NCI-H2196 treated with DMSO at 0.1 percent for 48 hours (cell line): Measurements from ENCODE around the gene ITPR1.

Source experiments
- DNase-seq: peaks from one replicate; lab custom pipeline; 2025; ENCODE audit not compliant: unreplicated experiment; lab: John Stamatoyannopoulos, UW

Gene ITPR1

DNA sequence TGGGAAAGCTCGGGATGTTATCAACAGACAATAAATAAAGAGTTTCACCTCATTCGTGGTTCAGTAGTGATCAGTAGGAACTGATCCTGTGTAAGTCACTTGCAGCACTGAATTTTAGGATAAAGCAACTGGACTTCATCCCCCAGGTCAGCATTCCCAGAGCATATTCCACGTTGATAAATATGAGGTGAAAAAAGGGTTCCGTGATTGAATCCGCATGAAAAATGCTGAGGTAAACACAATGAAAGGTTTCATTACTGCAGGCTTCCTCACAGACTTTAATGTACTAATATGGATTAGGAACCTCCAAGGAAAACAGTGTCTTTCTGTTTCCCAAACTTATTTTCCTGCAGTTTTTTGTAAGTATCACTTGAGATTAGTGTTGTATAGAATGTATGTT lies 308.7 kb downstream of the ITPR1 start:
- no peak for DNase-seq

- no peak for DNase-seq
These were observed 309.8 kb downstream of the ITPR1 start for GRCh38 chr3:4802903-4803302.

DNA sequence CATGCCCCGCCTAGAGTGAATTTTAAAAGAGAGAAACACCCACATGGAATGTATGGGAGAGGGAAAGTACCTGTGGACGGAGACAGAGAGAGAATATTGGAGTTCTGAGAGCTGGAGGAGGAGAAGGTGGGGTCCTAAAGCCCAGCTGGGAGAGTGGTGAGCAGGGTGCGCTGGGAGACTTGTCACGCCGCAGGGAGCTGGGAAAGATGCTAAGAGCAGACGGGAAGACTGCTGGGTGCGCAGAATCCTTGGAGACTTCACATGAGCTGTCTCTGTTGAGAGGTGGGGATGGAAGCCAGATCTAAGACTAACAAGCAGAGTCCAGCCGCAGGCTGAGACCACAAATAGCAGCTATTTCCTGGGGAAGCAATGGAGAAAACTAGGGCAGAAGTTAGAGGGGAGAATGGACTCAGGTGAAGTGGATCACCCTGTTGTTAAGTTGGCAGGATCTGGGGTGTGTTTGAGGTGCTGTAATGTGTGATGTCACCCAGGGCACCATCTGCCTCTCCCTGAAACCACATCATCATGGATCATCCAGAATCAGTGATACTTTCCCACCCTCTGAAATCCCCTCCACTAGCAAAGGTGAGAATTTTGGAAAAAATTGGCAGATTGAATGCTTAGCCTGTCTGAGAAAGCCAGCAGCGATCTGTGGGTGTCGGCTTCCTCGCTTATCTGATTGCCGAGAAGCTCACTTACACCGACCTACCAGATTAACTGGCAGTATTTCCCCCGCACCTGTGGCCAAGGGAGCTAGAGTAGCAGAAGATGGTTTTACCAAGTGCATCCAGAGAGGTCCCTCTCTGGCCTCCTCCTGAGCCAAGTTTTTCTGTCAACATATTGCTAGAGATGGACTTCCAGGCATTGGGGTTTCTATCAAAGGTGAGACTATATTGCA lies 311.3 kb downstream of the ITPR1 start:
- no peak for DNase-seq

GRCh38 chr3:4805662-4806061 lies 312.5 kb downstream of the ITPR1 start:
- DNase-seq = no peak

DNA sequence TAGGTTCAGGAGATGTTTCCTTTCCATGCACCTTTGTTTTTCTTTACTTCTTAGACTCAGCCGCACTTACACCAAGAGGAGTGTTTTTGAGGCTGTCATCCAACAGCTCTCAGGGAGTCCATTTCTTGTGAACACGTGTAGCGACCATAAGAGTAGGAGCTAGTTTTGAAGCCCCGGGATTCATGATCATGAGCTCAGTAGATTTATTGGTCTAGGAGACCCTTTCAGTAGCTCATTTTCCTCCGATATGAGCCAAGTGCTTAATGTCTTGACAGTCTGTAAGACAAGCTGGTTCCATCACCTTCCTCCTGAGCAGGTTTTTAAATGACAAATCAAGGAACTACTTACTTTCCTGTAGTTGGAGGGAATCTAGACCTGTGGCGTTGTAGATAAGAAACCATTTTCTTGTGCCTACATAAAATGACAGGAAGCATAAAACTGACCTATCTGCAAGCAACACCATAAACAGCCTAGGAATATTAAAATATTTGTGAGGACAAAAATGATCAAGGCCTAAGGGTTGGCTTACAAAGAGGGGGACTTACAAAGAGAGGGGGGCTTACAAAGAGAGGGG lies 313.5 kb downstream of the ITPR1 start:
- DNase-seq = no peak

GRCh38 chr3:4807381-4808280 lies 314.5 kb downstream of the ITPR1 start:
- no peak for DNase-seq

DNA sequence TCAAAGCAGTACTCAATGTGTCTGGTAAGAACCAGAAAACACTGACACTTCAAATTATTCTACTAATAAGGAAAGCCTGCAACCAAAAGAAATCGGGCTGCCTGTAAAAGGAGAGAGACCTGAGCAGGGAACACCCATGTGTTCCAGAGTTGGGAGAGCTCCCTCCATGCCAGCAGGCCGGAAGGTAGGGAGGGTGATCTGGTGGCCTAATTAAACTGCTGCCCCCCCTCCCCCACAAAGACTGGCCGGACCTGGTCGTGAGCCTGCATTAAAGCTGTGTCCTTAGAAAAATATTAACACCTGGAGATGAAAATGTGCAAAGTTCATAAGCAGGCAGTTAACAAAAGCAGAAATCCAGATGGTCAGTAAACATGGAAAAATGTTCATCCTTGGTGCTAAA lies 315.5 kb downstream of the ITPR1 start:
- no peak for DNase-seq

DNA sequence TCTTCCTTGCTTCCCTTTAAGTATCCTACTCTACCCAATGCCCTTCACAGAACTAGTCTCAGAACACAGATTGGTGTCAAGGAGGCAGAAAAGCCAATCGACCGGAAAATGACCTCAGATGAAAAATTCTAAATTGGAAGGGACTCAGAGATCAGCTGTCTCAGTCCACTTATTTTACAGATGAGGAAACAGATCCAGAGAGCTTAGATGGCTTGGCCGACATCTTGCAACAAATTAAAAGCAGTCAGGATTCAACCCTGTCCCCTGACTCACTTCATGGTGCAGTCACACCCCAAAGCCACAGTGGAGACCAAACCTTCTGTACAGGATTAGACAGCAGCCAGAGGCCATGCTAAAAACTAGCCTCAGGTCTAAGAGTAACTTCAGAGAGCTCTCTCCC lies 316.8 kb downstream of the ITPR1 start:
- no peak for DNase-seq

- no peak for DNase-seq
These were observed 319.4 kb downstream of the ITPR1 start for GRCh38 chr3:4812591-4812990.

DNA sequence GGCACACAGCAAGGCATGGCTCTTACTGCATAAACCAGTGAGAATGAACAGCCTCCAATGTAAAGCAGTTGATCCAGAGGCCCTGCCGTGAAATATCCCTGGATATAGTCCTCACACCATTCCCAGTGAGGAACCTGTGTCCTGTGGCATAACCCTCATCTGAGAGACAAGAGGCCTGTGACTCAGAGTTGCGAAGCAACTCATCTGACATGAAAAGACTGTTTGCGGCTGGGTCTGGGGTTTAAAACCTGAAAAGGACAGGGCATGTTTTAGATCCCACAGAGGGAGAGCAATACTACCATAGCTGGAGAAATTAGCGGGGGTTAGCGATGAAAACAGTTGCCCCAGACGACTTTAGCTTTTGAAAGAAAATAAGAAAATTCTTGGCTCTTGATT lies 320.8 kb downstream of the ITPR1 start:
- no peak for DNase-seq

DNA sequence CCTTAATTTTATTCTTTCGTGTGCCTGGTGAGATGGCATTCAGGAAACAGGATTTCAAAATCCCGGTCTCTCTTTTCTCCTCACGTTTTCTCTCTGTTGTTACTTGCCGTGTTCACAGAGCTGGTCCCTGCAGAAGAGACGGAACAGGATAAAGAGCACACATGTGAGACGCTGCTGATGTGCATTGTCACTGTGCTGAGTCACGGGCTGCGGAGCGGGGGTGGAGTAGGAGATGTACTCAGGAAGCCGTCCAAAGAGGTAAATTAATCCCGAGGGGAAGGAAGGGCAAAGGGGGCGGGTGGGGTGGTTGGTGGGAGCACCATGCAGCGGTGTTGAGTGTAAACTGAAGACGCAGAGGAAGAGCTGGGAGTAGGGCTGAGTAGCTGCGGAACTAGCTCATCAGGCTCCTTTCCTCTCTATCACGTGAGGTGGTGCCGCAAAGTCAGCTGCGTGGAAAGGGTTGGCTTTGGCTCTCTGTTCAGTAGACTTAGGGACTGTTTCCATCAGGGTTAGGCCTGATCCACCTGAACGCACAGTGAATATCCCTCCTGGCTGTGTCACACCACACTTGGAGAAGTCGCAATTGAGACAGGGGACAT lies 321.3 kb downstream of the ITPR1 start:
- DNase-seq = no peak

DNA sequence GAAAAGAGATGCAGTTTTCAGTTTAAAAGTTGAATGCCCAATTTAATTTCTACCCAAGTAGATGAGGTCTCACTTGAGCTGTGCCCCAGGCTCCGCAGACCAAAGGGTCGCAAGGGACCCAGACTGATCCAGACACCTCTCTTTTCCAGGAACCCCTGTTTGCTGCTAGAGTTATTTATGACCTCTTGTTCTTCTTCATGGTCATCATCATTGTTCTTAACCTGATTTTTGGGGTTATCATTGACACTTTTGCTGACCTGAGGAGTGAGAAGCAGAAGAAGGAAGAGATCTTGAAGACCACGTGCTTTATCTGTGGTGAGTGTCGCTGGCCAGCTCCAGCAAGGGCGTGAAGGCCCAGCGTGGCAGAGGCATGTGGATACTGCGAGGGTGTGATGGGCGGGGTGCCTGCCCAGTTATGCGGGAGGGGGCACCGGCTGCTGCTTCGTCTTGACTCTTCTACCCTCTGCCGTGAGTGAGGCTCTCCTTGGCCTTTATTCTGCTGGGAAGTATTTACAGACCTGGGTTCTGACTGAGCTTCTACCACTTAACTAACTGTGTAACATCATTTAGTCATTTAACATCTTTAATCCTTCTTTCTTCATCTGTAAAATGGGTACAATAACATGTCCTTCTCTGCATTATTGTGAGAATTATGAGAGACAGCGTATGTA lies 321.9 kb downstream of the ITPR1 start:
- no peak for DNase-seq

- no peak for DNase-seq
These were observed 323.2 kb downstream of the ITPR1 start for GRCh38 chr3:4816306-4816705.

DNA sequence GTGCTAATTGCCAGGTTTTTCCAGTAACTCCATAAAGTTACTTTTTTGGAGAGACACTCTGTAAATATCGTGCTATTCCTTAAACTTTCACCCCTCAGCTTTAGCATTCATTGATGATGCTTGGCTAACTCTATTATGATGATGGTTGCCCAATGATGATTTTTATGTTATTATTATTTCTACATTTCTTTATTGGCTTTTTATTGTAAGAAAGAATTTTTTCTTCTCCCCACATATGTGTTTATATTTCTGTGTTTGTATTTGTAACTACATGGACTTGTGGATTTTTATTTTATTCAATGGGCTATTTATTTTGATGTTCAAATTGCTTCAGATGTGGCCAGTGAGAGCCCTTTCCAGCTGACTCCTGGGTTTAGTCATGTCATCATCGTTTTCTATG lies 323.6 kb downstream of the ITPR1 start:
- DNase-seq = no peak

GRCh38 chr3:4817128-4817527 lies 324.0 kb downstream of the ITPR1 start:
- DNase-seq = no peak

DNA sequence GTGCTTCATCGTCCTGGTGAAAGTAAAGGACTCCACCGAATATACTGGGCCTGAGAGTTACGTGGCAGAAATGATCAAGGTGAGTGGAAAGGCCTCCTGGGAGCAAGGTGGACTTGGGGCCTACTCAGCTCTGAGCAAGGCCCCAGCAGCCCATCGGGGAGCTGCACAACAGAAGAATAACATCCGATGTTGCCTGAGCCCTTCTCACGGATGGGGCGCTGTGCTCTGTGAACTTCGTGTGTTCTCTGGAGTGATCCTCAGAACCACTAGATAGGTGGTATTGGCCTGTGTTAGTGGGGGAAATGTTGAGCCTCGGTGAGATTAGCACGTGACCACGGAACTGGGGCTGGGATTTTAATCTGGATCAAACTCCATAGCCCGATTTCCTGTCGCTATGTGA lies 325.0 kb downstream of the ITPR1 start:
- DNase-seq = no peak

DNA sequence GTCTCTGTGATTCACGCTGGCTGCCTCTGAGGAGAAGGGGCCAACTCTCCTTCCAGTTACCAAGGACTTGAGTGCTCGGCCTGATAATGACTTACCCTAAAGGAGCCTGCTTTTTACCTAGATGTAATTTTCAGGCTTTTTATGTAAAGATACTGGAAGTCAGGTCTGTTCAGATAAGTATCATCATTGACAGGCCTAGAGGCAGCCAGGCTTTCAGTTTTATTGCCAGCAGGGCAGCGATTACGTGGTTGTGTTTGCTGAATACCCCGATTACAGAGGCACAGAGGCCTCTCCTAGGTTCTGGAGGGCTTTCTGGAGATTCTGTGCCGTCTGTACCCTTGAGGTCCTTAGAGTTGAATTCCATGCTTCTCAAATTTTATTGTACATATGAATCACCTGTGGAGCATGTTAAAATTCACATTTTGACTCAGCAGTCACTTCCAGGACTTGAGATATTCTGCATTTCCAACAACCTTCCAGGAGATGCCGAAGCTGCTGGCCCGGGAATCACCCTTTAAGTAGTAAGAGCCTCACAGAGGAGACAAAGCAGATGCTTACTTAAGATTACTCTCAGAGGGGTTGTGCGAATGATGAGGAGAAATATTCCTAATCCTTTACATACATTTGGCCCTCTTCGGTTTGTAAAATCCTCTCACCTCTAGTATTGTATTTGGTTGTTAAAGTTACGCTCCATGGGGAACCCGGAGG lies 326.0 kb downstream of the ITPR1 start:
- no peak for DNase-seq

- DNase-seq = no peak
These were observed 326.6 kb downstream of the ITPR1 start for GRCh38 chr3:4819746-4820145.

DNA sequence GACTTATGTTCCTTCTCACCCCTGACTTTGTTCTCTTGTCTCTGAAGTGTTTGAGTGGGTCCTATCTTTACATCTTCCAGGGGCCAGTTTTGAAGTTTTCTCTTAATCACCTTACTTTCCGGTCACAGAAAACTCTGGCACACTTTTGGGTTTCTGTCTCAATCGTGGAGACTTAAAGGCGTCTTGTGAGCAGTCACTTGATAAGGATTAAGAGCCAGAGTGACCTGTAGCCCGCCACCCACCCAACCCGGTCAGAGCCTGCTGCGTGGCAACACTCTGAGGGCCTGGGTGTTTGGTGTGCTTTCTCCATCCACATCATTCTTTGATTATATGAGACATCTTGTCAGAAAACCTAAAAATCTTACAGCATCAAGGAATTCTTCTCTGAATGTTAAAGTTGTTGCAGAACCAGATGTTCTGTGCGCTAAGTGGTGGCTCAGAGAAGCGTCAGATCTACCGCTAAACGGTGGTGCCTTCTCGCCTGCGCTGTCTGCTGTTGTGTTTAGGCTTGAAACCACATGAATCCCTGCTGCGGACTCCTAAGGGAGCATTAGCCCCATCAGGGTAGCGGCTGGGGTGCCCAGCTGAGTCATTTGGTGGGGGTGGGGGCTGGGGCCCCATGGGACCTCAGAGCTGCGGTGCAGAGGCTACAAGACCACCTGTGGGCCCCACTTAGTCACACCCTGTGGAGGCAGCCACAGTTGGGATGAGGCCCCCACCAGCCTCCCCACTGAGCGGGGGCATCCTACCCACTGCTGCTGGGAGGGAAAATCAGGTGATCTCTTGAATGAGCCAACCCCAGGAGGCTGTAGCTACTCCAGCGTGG lies 327.4 kb downstream of the ITPR1 start:
- no peak for DNase-seq
